Erythroblast (primary cell): ENCODE measurements around the gene ASAP2.

Source experiments
- GATA1 ChIP-seq: IDR thresholded peaks from 2 replicates; pipeline ENCODE4 v1.6.1; 2011; ENCODE audit warnings: low read depth, mild to moderate bottlenecking, control low read depth, low read length, moderate library complexity
- POLR2A ChIP-seq: IDR thresholded peaks from 2 replicates; pipeline ENCODE4 v1.6.1; 2011; ENCODE audit warnings: mild to moderate bottlenecking, low read length

- no peak for TF ChIP-seq POLR2A
- no peak for TF ChIP-seq GATA1
These were observed 154.1 kb downstream of the ASAP2 start for GRCh38 chr2:9360701-9361100.
